Measurements from ENCODE around the gene CHI3L2. TPM values are rescaled to one million over a fixed set of nuclear protein-coding genes. Genes with fewer than 3 reads are reported as not detected.

Gene CHI3L2
- total RNA-seq, 1 donor from 2014 or later, result not detected

GRCh38 chr1:111218701-111219556 is 8.6 kb upstream of the CHI3L2 start:
- H3K36me3 Mint-ChIP-seq (ENCODE audit: insufficient read depth), result no peaks in the 10 kb centered on the region
- no peak for TF ChIP-seq CTCF (IDR thresholded peaks at IDR 0.05; ENCODE audit: unreplicated experiment)
- DNase-seq (ENCODE audit: low spot score, unreplicated experiment), result no peak
- H3K27ac Mint-ChIP-seq, result peak overlapping the region; percentile 8
- H3K9me3 Mint-ChIP-seq (ENCODE audit: low read depth), result peaks cover 3% of the 10 kb centered on the region
- no peak overlapping the region for H3K4me3 Mint-ChIP-seq (ENCODE audit: low read depth)
- H3K27me3 Mint-ChIP-seq, result no peaks in the 10 kb centered on the region
- peaks cover 35% of the 10 kb centered on the region for H3K4me1 Mint-ChIP-seq (ENCODE audit: low read depth)

GRCh38 chr1:111219557-111220286 is 7.8 kb upstream of the CHI3L2 start:
- H3K27ac Mint-ChIP-seq, result peak overlapping the region; percentile 8
- peaks cover 3% of the 10 kb centered on the region for H3K9me3 Mint-ChIP-seq (ENCODE audit: low read depth)
- peaks cover 28% of the 10 kb centered on the region for H3K4me1 Mint-ChIP-seq (ENCODE audit: low read depth)
- H3K27me3 Mint-ChIP-seq, result no peaks in the 10 kb centered on the region
- H3K36me3 Mint-ChIP-seq (ENCODE audit: insufficient read depth), result no peaks in the 10 kb centered on the region
- DNase-seq (ENCODE audit: low spot score, unreplicated experiment), result no peak
- H3K4me3 Mint-ChIP-seq (ENCODE audit: low read depth), result no peak overlapping the region
- no peak for TF ChIP-seq CTCF (IDR thresholded peaks at IDR 0.05; ENCODE audit: unreplicated experiment)

- Mint-ChIP-seq H3K27ac (no peak overlapping the region), H3K4me3 (ENCODE audit: low read depth) (no peak overlapping the region), H3K36me3 (ENCODE audit: insufficient read depth) (no peaks in the 10 kb centered on the region), H3K4me1 (ENCODE audit: low read depth) (peaks cover 24% of the 10 kb centered on the region), H3K27me3 (no peaks in the 10 kb centered on the region), H3K9me3 (ENCODE audit: low read depth) (peaks cover 3% of the 10 kb centered on the region)
- no peak for TF ChIP-seq CTCF (IDR thresholded peaks at IDR 0.05; ENCODE audit: unreplicated experiment)
- no peak for DNase-seq (ENCODE audit: low spot score, unreplicated experiment)
Observed at GRCh38 chr1:111220302-111220890, 7.1 kb upstream of the CHI3L2 start.

- Mint-ChIP-seq H3K36me3 (ENCODE audit: insufficient read depth) (no peaks in the 10 kb centered on the region), H3K27me3 (no peaks in the 10 kb centered on the region), H3K4me3 (ENCODE audit: low read depth) (no peak overlapping the region), H3K9me3 (ENCODE audit: low read depth) (peaks cover 3% of the 10 kb centered on the region), H3K27ac (peak overlapping the region; percentile 71), H3K4me1 (ENCODE audit: low read depth) (peaks cover 24% of the 10 kb centered on the region)
- no peak for DNase-seq (ENCODE audit: low spot score, unreplicated experiment)
- no peak for TF ChIP-seq CTCF (IDR thresholded peaks at IDR 0.05; ENCODE audit: unreplicated experiment)
Observed at GRCh38 chr1:111221276-111221632, 6.3 kb upstream of the CHI3L2 start.

- Mint-ChIP-seq H3K9me3 (ENCODE audit: low read depth) (no peaks in the 10 kb centered on the region), H3K4me3 (ENCODE audit: low read depth) (no peak overlapping the region), H3K36me3 (ENCODE audit: insufficient read depth) (no peaks in the 10 kb centered on the region), H3K27ac (peak overlapping the region; percentile 71), H3K4me1 (ENCODE audit: low read depth) (peaks cover 24% of the 10 kb centered on the region), H3K27me3 (no peaks in the 10 kb centered on the region)
- no peak for TF ChIP-seq CTCF (IDR thresholded peaks at IDR 0.05; ENCODE audit: unreplicated experiment)
- no peak for DNase-seq (ENCODE audit: low spot score, unreplicated experiment)
Observed at GRCh38 chr1:111221633-111222291, 5.8 kb upstream of the CHI3L2 start.
